GM21526 (cell line): ENCODE results near the gene ARID1B.

Source experiments
- ATAC-seq: cut with Tn5 transposase; IDR thresholded peaks from one replicate; pipeline ENCODE4 v1.9.1; 2021; ENCODE audit warnings: moderate library complexity; ENCODE audit not compliant: unreplicated experiment, low FRiP score

Gene ARID1B

DNA sequence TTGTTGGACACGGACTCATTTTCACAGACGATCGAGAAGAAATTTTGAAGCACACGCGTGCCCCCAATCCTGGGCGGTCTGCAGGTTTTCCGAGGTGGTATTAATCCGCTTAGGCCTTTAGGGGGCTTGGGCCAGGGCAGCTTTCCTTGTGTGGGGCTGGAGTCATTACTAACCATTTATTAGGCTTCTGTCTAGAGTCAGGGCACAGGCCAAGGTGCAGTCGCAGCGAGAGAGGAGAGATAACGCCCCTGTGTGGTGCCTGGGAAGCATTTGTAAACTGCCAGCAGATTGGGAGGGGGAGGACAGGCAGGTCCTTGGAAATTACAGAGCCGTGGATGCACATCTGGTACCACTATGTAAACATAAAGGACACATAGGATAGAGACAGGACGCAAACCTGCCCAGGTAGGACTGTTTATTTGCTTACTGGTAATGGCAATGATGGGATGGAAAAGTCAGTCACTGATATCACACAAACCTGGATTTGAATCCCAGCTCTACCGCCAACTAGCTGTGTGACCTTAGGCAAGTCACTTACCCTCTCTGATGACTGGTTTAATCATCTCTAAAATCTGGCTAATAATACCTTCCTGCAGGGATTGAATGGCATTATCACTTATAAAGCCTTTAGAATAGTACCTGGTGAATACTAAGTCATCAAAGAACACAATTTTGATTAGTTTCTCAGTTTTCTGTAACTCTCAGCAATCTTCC, 469.8 kb downstream of the ARID1B start:
- ATAC-seq: no peak

- ATAC-seq: no peak
Observed at GRCh38 chr6:157248264-157248663, 471.1 kb downstream of the ARID1B start.

- no peak for ATAC-seq
Observed at GRCh38 chr6:157249826-157250225, 472.6 kb downstream of the ARID1B start.

- no peak for ATAC-seq
Observed at GRCh38 chr6:157251586-157252247, 474.5 kb downstream of the ARID1B start.

- ATAC-seq: no peak
Observed at GRCh38 chr6:157253017-157253416, 475.8 kb downstream of the ARID1B start.

- ATAC-seq: no peak
Observed at GRCh38 chr6:157253699-157254098, 476.5 kb downstream of the ARID1B start.

GRCh38 chr6:157254538-157254937, 477.4 kb downstream of the ARID1B start:
- no peak for ATAC-seq

DNA sequence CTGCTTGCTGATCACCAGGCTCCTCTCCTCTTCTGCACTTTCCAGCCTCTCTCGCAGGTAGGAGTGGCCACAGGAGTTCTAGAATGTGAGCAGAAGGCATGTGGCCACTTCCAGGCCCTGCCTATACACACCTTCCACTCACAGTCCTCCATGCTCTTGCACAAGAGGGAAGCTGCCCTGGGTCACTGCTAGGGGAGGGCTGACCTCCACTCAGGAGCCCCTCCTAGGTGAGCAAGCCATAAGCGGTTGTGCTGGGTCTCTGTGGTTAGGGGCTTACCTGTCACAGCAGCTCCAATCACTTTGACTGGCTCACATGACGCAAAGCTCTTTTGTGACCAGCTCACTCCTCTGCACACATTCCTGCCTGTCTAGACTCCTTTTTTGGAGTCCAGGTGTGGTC, 477.9 kb downstream of the ARID1B start:
- no peak for ATAC-seq

- ATAC-seq: no peak
Observed at GRCh38 chr6:157258878-157259277, 481.7 kb downstream of the ARID1B start.

DNA sequence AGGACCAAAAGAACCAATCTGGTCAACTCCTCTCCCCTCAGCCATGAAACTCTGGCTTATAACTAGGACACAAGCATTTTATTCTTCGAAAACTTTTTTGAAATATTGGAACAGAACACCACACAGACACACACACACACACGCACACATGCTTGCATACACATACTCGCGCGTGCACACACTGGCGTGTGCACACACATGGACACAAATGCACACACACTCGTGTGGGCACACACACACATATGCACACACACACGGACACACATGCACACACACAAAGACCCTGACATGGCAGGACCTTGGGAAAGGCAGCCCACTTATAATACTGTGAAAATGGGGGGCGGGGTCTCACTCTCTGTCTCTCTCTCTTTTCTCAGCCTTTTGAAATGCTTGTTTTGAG, 482.3 kb downstream of the ARID1B start:
- no peak for ATAC-seq
